ACC112 (cell line): ENCODE measurements around the gene ASPRV1.
A peak's percentile ranks its signal among the peaks of the same experiment; 100 is the strongest.

ENCODE experiments used
- H2AFZ ChIP-seq: fragments of 200-600 bp; sonication (generic); one replicate; pipeline ENCODE4 v1.6.0; 2017; ENCODE audit warnings: antibody characterized with exemption, low read length; ENCODE audit not compliant: unreplicated experiment
- H3K27ac ChIP-seq: fragments of 200-600 bp; sonication (generic); 2 replicates; pipeline ENCODE4 v1.5.1; 2014; ENCODE audit warnings: low read depth, mild to moderate bottlenecking, antibody characterized with exemption, low read length, moderate library complexity
- H3K27me3 ChIP-seq: fragments of 200-600 bp; sonication (generic); 2 replicates; pipeline ENCODE4 v1.6.1; 2014; ENCODE audit warnings: mild to moderate bottlenecking, antibody characterized with exemption, low read length, moderate library complexity, mixed read lengths; ENCODE audit not compliant: insufficient read depth
- H3K36me3 ChIP-seq: fragments of 200-600 bp; sonication (generic); 2 replicates; pipeline ENCODE4 v1.6.1; 2016; ENCODE audit warnings: mild to moderate bottlenecking, antibody characterized with exemption, low read length, moderate library complexity, mixed read lengths; ENCODE audit not compliant: insufficient read depth
- H3K4me1 ChIP-seq: fragments of 200-600 bp; sonication (generic); one replicate; pipeline ENCODE4 v1.6.1; 2016; ENCODE audit warnings: low read length, mixed read lengths; ENCODE audit not compliant: insufficient read depth, unreplicated experiment, control insufficient read depth
- H3K4me3 ChIP-seq: fragments of 200-600 bp; sonication (generic); 2 replicates; pipeline ENCODE4 v1.5.1; 2014; ENCODE audit warnings: mild to moderate bottlenecking, low read depth, low read length
- H3K79me2 ChIP-seq: fragments of 200-600 bp; sonication (generic); one replicate; pipeline ENCODE4 v1.6.0; 2016; ENCODE audit warnings: low read length; ENCODE audit not compliant: control insufficient read depth, unreplicated experiment, insufficient read depth

ASPRV1 gene

GRCh38 chr2:69923116-69923515 is 38.3 kb downstream of the ASPRV1 start:
- peaks cover 10% of the 10 kb centered on the region for H3K36me3 ChIP-seq
- H3K4me3 ChIP-seq = no peak overlapping the region
- no peak overlapping the region for H3K27ac ChIP-seq
- peaks cover 6% of the 10 kb centered on the region for H3K4me1 ChIP-seq
- no peak overlapping the region for H2AFZ ChIP-seq
- no peaks in the 10 kb centered on the region for H3K79me2 ChIP-seq
- no peaks in the 10 kb centered on the region for H3K27me3 ChIP-seq

DNA sequence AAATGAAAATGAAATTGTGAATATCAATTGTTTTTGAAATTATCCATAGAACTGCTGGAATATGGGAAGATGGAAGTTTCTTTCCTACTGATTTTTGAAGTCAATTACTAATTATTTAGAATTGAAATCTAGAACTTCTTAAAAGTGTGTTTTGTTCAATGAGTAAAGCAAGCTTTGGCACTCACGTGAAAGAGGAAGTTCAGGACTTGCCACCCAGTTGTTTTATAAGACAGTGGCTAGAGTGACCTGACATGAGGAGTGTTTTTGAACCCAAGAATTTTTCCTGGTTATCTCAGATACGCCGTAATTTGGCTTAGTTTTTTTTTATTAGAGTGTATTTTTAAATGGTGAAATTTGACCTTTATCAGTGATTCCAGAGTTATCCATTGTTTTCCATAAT is 43.0 kb downstream of the ASPRV1 start:
- peak overlapping the region; percentile 65 for H3K27ac ChIP-seq
- H3K4me3 ChIP-seq = peak overlapping the region; percentile 11; the same call in 1 of the 2 replicates
- H3K27me3 ChIP-seq = no peaks in the 10 kb centered on the region
- no peaks in the 10 kb centered on the region for H3K36me3 ChIP-seq
- H2AFZ ChIP-seq = peak overlapping the region; percentile 16
- no peaks in the 10 kb centered on the region for H3K79me2 ChIP-seq
- peaks cover 22% of the 10 kb centered on the region for H3K4me1 ChIP-seq

DNA sequence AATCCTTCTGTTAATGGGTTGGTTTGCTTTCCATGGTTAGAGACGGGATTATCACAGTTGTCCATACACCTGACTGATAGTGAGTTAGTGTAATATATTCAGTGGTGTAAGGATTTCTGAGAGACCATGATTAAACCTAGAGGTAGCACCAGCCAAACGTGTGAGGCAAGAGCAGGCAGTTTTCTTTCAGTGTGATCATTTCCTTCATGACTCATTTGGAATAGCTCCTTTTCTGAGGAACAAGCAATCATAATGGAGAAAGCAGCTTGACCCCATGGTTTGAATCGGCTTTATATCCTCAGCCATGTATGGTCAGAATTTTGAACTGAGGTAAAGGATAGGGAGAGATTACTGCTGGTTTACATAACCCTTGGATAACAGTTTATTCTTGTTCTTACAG is 43.6 kb downstream of the ASPRV1 start:
- H3K27me3 ChIP-seq = no peaks in the 10 kb centered on the region
- peak overlapping the region; percentile 65 for H3K27ac ChIP-seq
- no peaks in the 10 kb centered on the region for H3K36me3 ChIP-seq
- no peaks in the 10 kb centered on the region for H3K79me2 ChIP-seq
- peaks cover 22% of the 10 kb centered on the region for H3K4me1 ChIP-seq
- H3K4me3 ChIP-seq = peak overlapping the region; percentile 11; the same call in 1 of the 2 replicates
- peak overlapping the region; percentile 16 for H2AFZ ChIP-seq

GRCh38 chr2:69916106-69916505 is 45.3 kb downstream of the ASPRV1 start:
- peaks cover 22% of the 10 kb centered on the region for H3K4me1 ChIP-seq
- peak overlapping the region; percentile 54 for H2AFZ ChIP-seq
- H3K4me3 ChIP-seq = peak overlapping the region; percentile 81
- H3K79me2 ChIP-seq = no peaks in the 10 kb centered on the region
- no peak overlapping the region for H3K27ac ChIP-seq
- no peaks in the 10 kb centered on the region for H3K27me3 ChIP-seq
- H3K36me3 ChIP-seq = no peaks in the 10 kb centered on the region

GRCh38 chr2:69914950-69915945 is 46.2 kb downstream of the ASPRV1 start, which contains the start of gene MXD1:
Gene MXD1, plus strand, starts transcription at chr2:69915109. Its CDS starts 222 bp downstream, at chr2:69915331.
- Histone ChIP-seq H3K27me3 (no peaks in the 10 kb centered on the region), H2AFZ (peak within 1 kb of the TSS; percentile 54), H3K4me3 (peak within 1 kb of the TSS; percentile 85), H3K27ac (peak within 1 kb of the TSS; percentile 67), H3K4me1 (peaks cover 22% of the 10 kb centered on the region), H3K36me3 (no peaks in the 10 kb centered on the region), H3K79me2 (no peaks in the 10 kb centered on the region)

DNA sequence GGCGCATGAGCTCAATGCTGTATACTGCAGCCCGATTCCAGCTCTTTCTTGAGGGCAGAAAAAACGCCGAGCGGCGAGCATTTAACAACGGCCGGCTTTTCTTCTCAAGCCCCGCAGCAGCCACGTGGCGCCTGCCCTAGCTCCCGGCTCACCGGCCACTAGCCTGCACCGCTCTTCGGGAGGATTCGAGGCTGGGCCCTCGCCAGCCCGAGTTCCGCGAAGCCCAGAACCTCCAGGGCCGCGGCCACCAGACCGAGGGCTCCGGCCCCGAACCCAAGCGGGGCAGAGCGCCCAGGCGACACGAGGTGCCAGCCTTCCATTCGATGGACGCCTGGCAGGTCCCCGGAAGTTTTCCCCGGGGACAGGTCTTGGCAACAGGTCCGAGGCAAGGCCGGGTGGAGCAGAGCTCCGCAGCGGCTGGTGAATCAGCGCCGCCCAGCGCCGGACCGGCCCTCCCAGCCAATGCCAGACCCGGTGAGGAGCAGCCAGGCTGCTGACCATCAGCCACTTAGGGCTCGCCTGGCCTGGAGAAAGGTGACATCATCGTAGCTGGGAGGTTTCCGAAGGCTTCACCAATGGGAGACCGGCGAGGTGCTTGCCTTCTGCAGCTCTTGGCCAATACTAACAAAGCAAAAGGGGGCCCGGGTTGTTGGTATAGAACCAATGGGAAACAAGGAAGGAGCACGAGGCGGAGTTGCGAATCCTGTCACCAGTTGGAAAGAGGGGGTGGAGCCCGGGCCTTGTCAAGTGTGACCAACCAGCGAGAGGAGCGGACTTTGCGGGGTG is 47.1 kb downstream of the ASPRV1 start:
- peak overlapping the region; percentile 85 for H3K4me3 ChIP-seq
- no peaks in the 10 kb centered on the region for H3K27me3 ChIP-seq
- H3K36me3 ChIP-seq = no peaks in the 10 kb centered on the region
- peak overlapping the region; percentile 40 for H2AFZ ChIP-seq
- H3K79me2 ChIP-seq = no peaks in the 10 kb centered on the region
- H3K27ac ChIP-seq = peak overlapping the region; percentile 67
- H3K4me1 ChIP-seq = peaks cover 22% of the 10 kb centered on the region

- Histone ChIP-seq H3K4me1 (peaks cover 5% of the 10 kb centered on the region), H3K36me3 (peaks cover 4% of the 10 kb centered on the region; the same call in 1 of the 2 replicates), H3K79me2 (no peaks in the 10 kb centered on the region), H2AFZ (no peak overlapping the region), H3K4me3 (no peak overlapping the region), H3K27ac (no peak overlapping the region), H3K27me3 (no peaks in the 10 kb centered on the region)
Measured at GRCh38 chr2:69911985-69912563, 49.4 kb downstream of the ASPRV1 start.
